BJ (cell line): ENCODE results near the gene ZNF57. TPM values are rescaled to one million over a fixed set of nuclear protein-coding genes. Genes with fewer than 3 reads are reported as not detected.

Experiments
- CTCF ChIA-PET: fragments of 350-600 bp; formaldehyde crosslinking; extraction: SDS; loops from one replicate; lab custom pipeline; 2021; ENCODE audit warnings: antibody characterized with exemption, inconsistent platforms; lab: Yijun Ruan, JAX
- POLR2A ChIA-PET: fragments of 300-600 bp; sonication (Branson Sonifier 250); formaldehyde crosslinking; extraction: SDS; loops from one replicate; lab custom pipeline; 2021; ENCODE audit warnings: antibody characterized with exemption; lab: Charles Lee
- DNase-seq: peaks from one replicate; pipeline ENCODE4 v3.0.0-alpha.2; 2011; ENCODE audit warnings: low read depth
- H3K27me3 ChIP-seq: 2 replicates; pipeline ENCODE4 v1.6.0; 2011; ENCODE audit warnings: low read length; ENCODE audit not compliant: control insufficient read depth, insufficient read depth
- H3K36me3 ChIP-seq: 2 replicates; pipeline ENCODE4 v1.5.1; 2011; ENCODE audit warnings: low read length; ENCODE audit not compliant: control insufficient read depth, insufficient read depth
- H3K4me3 ChIP-seq: 2 replicates; pipeline ENCODE4 v1.5.1; 2011; ENCODE audit warnings: low read depth, mild to moderate bottlenecking, control low read depth, low read length
- CTCF ChIP-seq: IDR thresholded peaks from 2 replicates; pipeline ENCODE4 v1.5.1; 2011; ENCODE audit warnings: low read depth, mild to moderate bottlenecking, control low read depth, inconsistent platforms, low read length, moderate library complexity; ENCODE audit not compliant: insufficient read depth
- polyA plus RNA-seq: library from polyadenylated mRNA; depleted of rRNA; stranded (reverse); fragments of >200 nt; gene quantifications from 2 replicates; pipeline ENCODE4 v1.2.3, GENCODE V29; 2011

Gene ZNF57
- polyA plus RNA-seq, 1 experiment: 1.8 TPM

- no peak for TF ChIP-seq CTCF
- POLR2A ChIA-PET: no interaction called here
- no peak for DNase-seq
- CTCF ChIA-PET: interaction anchor here (0.6 kb wide), 1 partner anchor 219 kb away, joined by 3 read pairs; no protein-coding TSS in a partner anchor
- Histone ChIP-seq H3K4me3 (no peak overlapping the region), H3K27me3 (no peaks in the 10 kb centered on the region), H3K36me3 (peaks cover 12% of the 10 kb centered on the region)
Observed at GRCh38 chr19:2856457-2857050, 44.2 kb upstream of the ZNF57 start.

- Histone ChIP-seq H3K4me3 (no peak overlapping the region), H3K36me3 (no peaks in the 10 kb centered on the region), H3K27me3 (no peaks in the 10 kb centered on the region)
- ChIA-PET POLR2A (no interaction called here), CTCF (no interaction called here)
- TF ChIP-seq CTCF: no peak
- no peak for DNase-seq
Observed at GRCh38 chr19:2858864-2859263, 41.9 kb upstream of the ZNF57 start.

- no peak for DNase-seq
- H3K36me3 ChIP-seq: no peaks in the 10 kb centered on the region
- H3K27me3 ChIP-seq: no peaks in the 10 kb centered on the region
- TF ChIP-seq CTCF: no peak
- POLR2A ChIA-PET: no interaction called here
- CTCF ChIA-PET: interaction anchor here (1.1 kb wide), 1 partner anchor 45 kb away, joined by 3 read pairs; no protein-coding TSS in a partner anchor
- H3K4me3 ChIP-seq: no peak overlapping the region
Observed at GRCh38 chr19:2863816-2864215, 36.9 kb upstream of the ZNF57 start.

GRCh38 chr19:2865334-2866100, 35.2 kb upstream of the ZNF57 start:
- Histone ChIP-seq H3K36me3 (no peaks in the 10 kb centered on the region), H3K4me3 (no peak overlapping the region), H3K27me3 (no peaks in the 10 kb centered on the region)
- no peak for TF ChIP-seq CTCF
- POLR2A ChIA-PET: no interaction called here
- no peak for DNase-seq
- CTCF ChIA-PET: interaction anchor here (0.6 to 1.9 kb wide), 2 partner anchors 14 to 22 kb away, joined by 3 to 11 read pairs; no protein-coding TSS in a partner anchor

- no peak for TF ChIP-seq CTCF
- no peak overlapping the region for H3K4me3 ChIP-seq
- POLR2A ChIA-PET: no interaction called here
Observed at GRCh38 chr19:2866495-2867024, 34.2 kb upstream of the ZNF57 start.

More at GRCh38 chr19:2866495-2867024, 34.2 kb upstream of the ZNF57 start:
- no peaks in the 10 kb centered on the region for H3K27me3 ChIP-seq
- DNase-seq: no peak
- CTCF ChIA-PET: interaction anchor here (0.7 to 1.9 kb wide), 4 partner anchors 11 to 56 kb away, joined by 3 to 11 read pairs (median 3); no protein-coding TSS in a partner anchor
- no peaks in the 10 kb centered on the region for H3K36me3 ChIP-seq
